Measurements from ENCODE around the gene ACTR5. TPM values are rescaled to one million over a fixed set of nuclear protein-coding genes. Genes with fewer than 3 reads are reported as not detected.

ACTR5 gene
- total RNA-seq, 2 experiments from 2014 or later = 12.3 to 21.1 TPM

DNA sequence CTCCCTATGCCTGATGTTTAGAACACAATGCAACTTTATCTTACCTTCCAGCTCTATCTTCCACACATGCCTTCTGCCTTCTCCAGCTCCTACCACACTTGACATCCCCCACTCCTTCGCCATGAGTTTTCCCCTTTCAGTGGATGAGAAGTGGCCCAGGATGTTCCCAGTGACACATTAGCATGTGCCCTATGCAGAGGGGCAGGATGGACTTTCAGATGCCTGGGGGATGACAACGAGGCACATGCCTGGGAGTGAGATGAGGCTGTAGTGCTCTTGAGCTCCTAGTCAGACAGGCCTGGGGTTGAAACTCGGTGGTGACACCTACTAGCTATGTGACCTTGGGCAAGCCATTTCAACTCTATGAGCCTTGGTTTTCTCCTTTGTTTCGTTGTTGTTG, 44.1 kb upstream of the ACTR5 start:
- Histone ChIP-seq H3K36me3 (ENCODE audit: insufficient read depth, low read length) (no peaks in the 10 kb centered on the region), H3K79me2 (ENCODE audit: insufficient read depth, low read depth, low read length) (no peaks in the 10 kb centered on the region), H2AFZ (ENCODE audit: low read length) (no peak overlapping the region), H3K9me2 (ENCODE audit: insufficient read depth, low read length) (no peaks in the 10 kb centered on the region), H4K20me1 (ENCODE audit: insufficient read depth, low read length) (no peaks in the 10 kb centered on the region), H3K4me3 (ENCODE audit: low read depth, low read length, poor library complexity, severe bottlenecking) (no peak overlapping the region), H3K9me3 (ENCODE audit: low read length) (no peaks in the 10 kb centered on the region), H3K27ac (ENCODE audit: low read depth, low read length, poor library complexity, severe bottlenecking) (no peak overlapping the region), H3K4me1 (ENCODE audit: insufficient read depth, low read length, poor library complexity, severe bottlenecking) (no peaks in the 10 kb centered on the region), H3K4me2 (ENCODE audit: low read length) (no peak overlapping the region)
- TF ChIP-seq EZH2phosphoT487 (IDR thresholded peaks at IDR 0.05; ENCODE audit: borderline replicate concordance, low read depth, low read length) = no peak
- TF ChIP-seq, protein P1, sequence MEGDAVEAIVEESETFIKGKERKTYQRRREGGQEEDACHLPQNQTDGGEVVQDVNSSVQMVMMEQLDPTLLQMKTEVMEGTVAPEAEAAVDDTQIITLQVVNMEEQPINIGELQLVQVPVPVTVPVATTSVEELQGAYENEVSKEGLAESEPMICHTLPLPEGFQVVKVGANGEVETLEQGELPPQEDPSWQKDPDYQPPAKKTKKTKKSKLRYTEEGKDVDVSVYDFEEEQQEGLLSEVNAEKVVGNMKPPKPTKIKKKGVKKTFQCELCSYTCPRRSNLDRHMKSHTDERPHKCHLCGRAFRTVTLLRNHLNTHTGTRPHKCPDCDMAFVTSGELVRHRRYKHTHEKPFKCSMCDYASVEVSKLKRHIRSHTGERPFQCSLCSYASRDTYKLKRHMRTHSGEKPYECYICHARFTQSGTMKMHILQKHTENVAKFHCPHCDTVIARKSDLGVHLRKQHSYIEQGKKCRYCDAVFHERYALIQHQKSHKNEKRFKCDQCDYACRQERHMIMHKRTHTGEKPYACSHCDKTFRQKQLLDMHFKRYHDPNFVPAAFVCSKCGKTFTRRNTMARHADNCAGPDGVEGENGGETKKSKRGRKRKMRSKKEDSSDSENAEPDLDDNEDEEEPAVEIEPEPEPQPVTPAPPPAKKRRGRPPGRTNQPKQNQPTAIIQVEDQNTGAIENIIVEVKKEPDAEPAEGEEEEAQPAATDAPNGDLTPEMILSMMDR (conservative IDR thresholded peaks at IDR 0.05; ENCODE audit: low read length) = no peak
- DNase-seq (ENCODE audit: low spot score) = no peak
- BruUV-seq (replicated peaks) = no TSS peak
- intact Hi-C loops (cut with micrococcal nuclease; ENCODE audit: unreplicated experiment) = no loop called here
- CTCF ChIA-PET (ENCODE audit: unreplicated experiment) = no interaction called here
- POLR2A ChIA-PET = no interaction called here

DNA sequence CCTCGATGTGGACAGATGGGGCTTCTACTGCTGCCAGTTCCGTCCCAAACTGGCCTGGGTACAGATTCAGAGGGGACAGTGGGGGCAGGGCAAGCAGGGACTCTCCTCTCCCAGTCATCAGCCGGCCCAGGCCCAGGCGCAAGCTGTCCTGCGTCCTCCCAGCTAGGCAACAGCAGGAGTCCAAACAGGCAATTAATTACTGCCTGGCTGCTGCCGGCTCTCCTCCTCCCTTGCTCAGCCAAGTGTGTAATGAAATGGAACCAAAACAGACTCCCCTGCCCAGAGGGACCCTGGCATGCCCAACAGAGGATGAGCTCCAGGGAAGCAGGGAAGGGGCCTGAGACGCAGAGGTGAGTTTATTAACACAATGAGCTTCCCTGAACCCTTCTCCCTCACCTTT, 41.8 kb upstream of the ACTR5 start:
- CTCF ChIA-PET (ENCODE audit: unreplicated experiment) = no interaction called here

DNA sequence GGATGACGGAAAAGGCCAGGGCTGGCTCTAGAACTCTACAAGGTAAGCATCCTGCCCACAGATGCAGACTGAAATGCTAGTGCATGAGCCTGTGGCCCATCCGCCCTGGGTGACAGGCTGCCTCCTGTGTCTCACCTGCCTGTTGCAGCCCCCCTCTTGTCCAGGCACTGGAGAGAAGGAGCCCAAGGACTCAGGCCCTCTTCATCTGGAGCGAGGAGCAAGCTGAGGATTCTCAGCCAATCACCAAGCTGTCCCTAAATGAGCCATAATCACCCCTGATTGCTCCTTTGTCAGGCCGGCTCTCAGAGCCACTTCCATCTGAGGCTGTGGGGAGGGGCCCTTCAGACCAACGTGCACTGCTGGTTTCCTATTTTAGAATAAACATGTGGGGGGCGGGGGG, 34.0 kb upstream of the ACTR5 start:
- H4K20me1 ChIP-seq (ENCODE audit: insufficient read depth, low read length) = no peaks in the 10 kb centered on the region
- TF ChIP-seq, protein P1 (conservative IDR thresholded peaks at IDR 0.05; ENCODE audit: low read length) = no peak
- no peak for TF ChIP-seq EZH2phosphoT487 (IDR thresholded peaks at IDR 0.05; ENCODE audit: borderline replicate concordance, low read depth, low read length)
- BruUV-seq (replicated peaks) = no TSS peak
- H3K9me3 ChIP-seq (ENCODE audit: low read length) = no peaks in the 10 kb centered on the region
- no peak overlapping the region for H3K4me3 ChIP-seq (ENCODE audit: low read depth, low read length, poor library complexity, severe bottlenecking)
- CTCF ChIA-PET (ENCODE audit: unreplicated experiment) = no interaction called here
- no peaks in the 10 kb centered on the region for H3K36me3 ChIP-seq (ENCODE audit: insufficient read depth, low read length)
- H3K9me2 ChIP-seq (ENCODE audit: insufficient read depth, low read length) = no peaks in the 10 kb centered on the region
- no peaks in the 10 kb centered on the region for H3K4me1 ChIP-seq (ENCODE audit: insufficient read depth, low read length, poor library complexity, severe bottlenecking)
- H3K4me2 ChIP-seq (ENCODE audit: low read length) = no peak overlapping the region
- POLR2A ChIA-PET = no interaction called here
- no peak overlapping the region for H3K27ac ChIP-seq (ENCODE audit: low read depth, low read length, poor library complexity, severe bottlenecking)
- intact Hi-C loops (cut with micrococcal nuclease; ENCODE audit: unreplicated experiment) = no loop called here
- H3K79me2 ChIP-seq (ENCODE audit: insufficient read depth, low read depth, low read length) = no peaks in the 10 kb centered on the region
- no peak overlapping the region for H2AFZ ChIP-seq (ENCODE audit: low read length)
- no peak for DNase-seq (ENCODE audit: low spot score)

More for the DNA sequence above, 41.8 kb upstream of the ACTR5 start:
- no peaks in the 10 kb centered on the region for H3K4me1 ChIP-seq (ENCODE audit: insufficient read depth, low read length, poor library complexity, severe bottlenecking)
- POLR2A ChIA-PET = no interaction called here
- H3K79me2 ChIP-seq (ENCODE audit: insufficient read depth, low read depth, low read length) = no peaks in the 10 kb centered on the region
- no peak overlapping the region for H3K4me2 ChIP-seq (ENCODE audit: low read length)
- no peaks in the 10 kb centered on the region for H4K20me1 ChIP-seq (ENCODE audit: insufficient read depth, low read length)
- H3K9me3 ChIP-seq (ENCODE audit: low read length) = no peaks in the 10 kb centered on the region
- H3K27ac ChIP-seq (ENCODE audit: low read depth, low read length, poor library complexity, severe bottlenecking) = no peak overlapping the region
- no peaks in the 10 kb centered on the region for H3K9me2 ChIP-seq (ENCODE audit: insufficient read depth, low read length)
- no peaks in the 10 kb centered on the region for H3K36me3 ChIP-seq (ENCODE audit: insufficient read depth, low read length)
- intact Hi-C loops (cut with micrococcal nuclease; ENCODE audit: unreplicated experiment) = no loop called here
- no TSS peak for BruUV-seq (replicated peaks)
- DNase-seq (ENCODE audit: low spot score) = no peak
- H3K4me3 ChIP-seq (ENCODE audit: low read depth, low read length, poor library complexity, severe bottlenecking) = no peak overlapping the region
- TF ChIP-seq, protein P1 (conservative IDR thresholded peaks at IDR 0.05; ENCODE audit: low read length) = no peak
- TF ChIP-seq EZH2phosphoT487 (IDR thresholded peaks at IDR 0.05; ENCODE audit: borderline replicate concordance, low read depth, low read length) = no peak
- no peak overlapping the region for H2AFZ ChIP-seq (ENCODE audit: low read length)

Data from OCI-LY7 (cell line).